ENCODE measurements around the gene GFOD1.

GRCh38 chr6:13349811-13350506 lies 137.4 kb downstream of the GFOD1 start:
- TF ChIP-seq TAF1 (conservative IDR thresholded peaks at IDR 0.05) (no peak), ZBTB33 (IDR thresholded peaks at IDR 0.05) (no peak), CTCF (IDR thresholded peaks at IDR 0.05; ENCODE audit: low read depth, low read length, missing input control) (no peak), GABPA (IDR thresholded peaks at IDR 0.05 in 1 of 2, conservative IDR thresholded peaks at IDR 0.05 in 1 of 2) (no peak), RXRA (IDR thresholded peaks at IDR 0.05) (no peak), EGR1 (IDR thresholded peaks at IDR 0.05; ENCODE audit: low read depth in 2 of 2) (no peak), ATF3 (IDR thresholded peaks at IDR 0.05) (no peak), REST (IDR thresholded peaks at IDR 0.05) (no peak)
